Hepatocyte (in vitro differentiated cells): ENCODE results near the gene SLC9C2.

ENCODE experiments used
- EZH2 ChIP-seq: fragments of 200-600 bp; sonication (generic); IDR thresholded peaks from 2 replicates; pipeline ENCODE4 v1.6.1; 2016; ENCODE audit warnings: antibody characterized with exemption, mild to moderate bottlenecking, borderline replicate concordance
- TF ChIP-seq, protein P1 (sequence below): fragments of 200-600 bp; sonication (generic); IDR thresholded peaks from 2 replicates; pipeline ENCODE4 v1.5.1; 2016; ENCODE audit warnings: antibody characterized with exemption, mild to moderate bottlenecking; ENCODE audit not compliant: poor library complexity

DNA sequence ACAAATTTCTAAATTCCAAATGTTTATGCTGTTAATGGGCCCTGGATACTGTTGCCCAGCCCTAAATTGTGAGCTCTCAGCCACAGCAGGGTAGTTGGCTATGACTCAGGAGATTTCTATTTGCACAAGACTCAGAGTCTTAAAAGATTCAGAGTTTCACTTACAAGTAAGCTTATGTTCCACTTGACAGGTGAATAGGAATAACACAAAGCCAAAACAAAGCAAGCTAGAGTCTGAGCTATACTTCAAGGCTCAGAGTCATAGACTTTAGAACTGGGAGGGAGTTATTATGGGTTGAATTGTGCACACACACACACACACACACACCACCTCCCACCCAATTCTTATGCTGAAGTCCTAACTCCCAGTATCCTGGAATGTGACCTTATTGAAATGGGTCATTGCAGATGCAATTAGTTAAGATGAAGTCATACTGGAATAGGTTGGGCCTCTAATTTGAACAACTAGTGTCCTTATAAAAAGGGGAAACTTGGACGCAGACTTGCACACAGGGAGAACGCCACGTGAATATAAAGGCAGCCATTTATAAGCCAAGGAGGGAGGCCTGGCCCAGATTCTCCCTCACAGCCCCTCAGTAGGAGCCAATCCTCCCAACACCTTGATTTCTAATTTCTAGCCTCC lies 95.5 kb downstream of the SLC9C2 start:
- TF ChIP-seq, protein P1, sequence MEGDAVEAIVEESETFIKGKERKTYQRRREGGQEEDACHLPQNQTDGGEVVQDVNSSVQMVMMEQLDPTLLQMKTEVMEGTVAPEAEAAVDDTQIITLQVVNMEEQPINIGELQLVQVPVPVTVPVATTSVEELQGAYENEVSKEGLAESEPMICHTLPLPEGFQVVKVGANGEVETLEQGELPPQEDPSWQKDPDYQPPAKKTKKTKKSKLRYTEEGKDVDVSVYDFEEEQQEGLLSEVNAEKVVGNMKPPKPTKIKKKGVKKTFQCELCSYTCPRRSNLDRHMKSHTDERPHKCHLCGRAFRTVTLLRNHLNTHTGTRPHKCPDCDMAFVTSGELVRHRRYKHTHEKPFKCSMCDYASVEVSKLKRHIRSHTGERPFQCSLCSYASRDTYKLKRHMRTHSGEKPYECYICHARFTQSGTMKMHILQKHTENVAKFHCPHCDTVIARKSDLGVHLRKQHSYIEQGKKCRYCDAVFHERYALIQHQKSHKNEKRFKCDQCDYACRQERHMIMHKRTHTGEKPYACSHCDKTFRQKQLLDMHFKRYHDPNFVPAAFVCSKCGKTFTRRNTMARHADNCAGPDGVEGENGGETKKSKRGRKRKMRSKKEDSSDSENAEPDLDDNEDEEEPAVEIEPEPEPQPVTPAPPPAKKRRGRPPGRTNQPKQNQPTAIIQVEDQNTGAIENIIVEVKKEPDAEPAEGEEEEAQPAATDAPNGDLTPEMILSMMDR = no peak
- TF ChIP-seq EZH2 = no peak
